ENCODE measurements around the gene LRMDA.

GRCh38 chr10:75817198-75817597, 385.8 kb downstream of the LRMDA start:
- TF ChIP-seq CTCF (IDR thresholded peaks at IDR 0.05) (no peak), POLR2A (IDR thresholded peaks at IDR 0.05) (no peak)
